ENCODE data around the gene ZFYVE1. TPM values are rescaled to one million over a fixed set of nuclear protein-coding genes. Genes with fewer than 3 reads are reported as not detected.

ZFYVE1 gene
- total RNA-seq: 30.7 and 30.9 TPM in 2 replicates
- long read RNA-seq, full-length matches to known transcripts: 50 of 71 reads
- long read RNA-seq, partial matches to known transcripts: 13 of 71 reads
- long read RNA-seq, other reads (novel, unspliced or antisense): 8 of 71 reads

GRCh38 chr14:73026845-73027542 is at the start of gene ZFYVE1:
ZFYVE1 (minus strand) TSS chr14:73027106; CDS start chr14:73024508, 2,598 bp downstream.
- peaks cover 19% of the 10 kb centered on the region for H3K4me1 Mint-ChIP-seq (ENCODE audit: low read depth)
- peak; percentile 83 for DNase-seq (ENCODE audit: low spot score, unreplicated experiment)
- no peaks in the 10 kb centered on the region for H3K27me3 Mint-ChIP-seq
- H3K4me3 Mint-ChIP-seq (ENCODE audit: low read depth): peak within 1 kb of the TSS; percentile 87
- peaks cover 12% of the 10 kb centered on the region for H3K36me3 Mint-ChIP-seq (ENCODE audit: insufficient read depth)
- no peaks in the 10 kb centered on the region for H3K9me3 Mint-ChIP-seq (ENCODE audit: low read depth)
- TF ChIP-seq CTCF (IDR thresholded peaks at IDR 0.05; ENCODE audit: unreplicated experiment): no peak
- H3K27ac Mint-ChIP-seq: peak within 1 kb of the TSS; percentile 95

DNA sequence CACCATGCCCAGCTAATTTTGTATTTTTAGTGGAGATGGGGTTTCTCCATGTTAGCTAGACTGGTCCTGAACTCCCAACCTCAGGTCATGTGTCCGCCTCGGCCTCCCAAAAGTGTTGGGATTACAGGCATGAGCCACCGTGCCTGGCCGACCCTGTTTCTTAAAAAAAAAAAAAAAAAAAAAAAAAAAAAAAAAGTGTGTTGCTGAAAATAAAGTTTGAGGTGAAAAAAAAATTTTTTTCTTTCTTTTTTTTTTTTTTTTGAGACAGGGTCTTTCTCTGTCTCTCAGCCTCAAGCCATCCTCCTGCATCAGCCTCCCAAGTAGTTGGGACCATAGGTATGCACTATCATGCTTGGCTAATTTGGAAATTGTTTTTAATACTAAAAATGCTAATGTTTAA is 42.7 kb upstream of the ZFYVE1 start:
- Mint-ChIP-seq H3K27ac (no peak overlapping the region), H3K9me3 (ENCODE audit: low read depth) (no peaks in the 10 kb centered on the region), H3K4me1 (ENCODE audit: low read depth) (no peaks in the 10 kb centered on the region), H3K36me3 (ENCODE audit: insufficient read depth) (peaks cover 16% of the 10 kb centered on the region), H3K4me3 (ENCODE audit: low read depth) (no peak overlapping the region), H3K27me3 (no peaks in the 10 kb centered on the region)
- no peak for TF ChIP-seq CTCF (IDR thresholded peaks at IDR 0.05; ENCODE audit: unreplicated experiment)
- DNase-seq (ENCODE audit: low spot score, unreplicated experiment): no peak

GRCh38 chr14:73058922-73059673 is 32.2 kb upstream of the ZFYVE1 start:
- H3K36me3 Mint-ChIP-seq (ENCODE audit: insufficient read depth): peaks cover 7% of the 10 kb centered on the region
- H3K4me1 Mint-ChIP-seq (ENCODE audit: low read depth): peaks cover 17% of the 10 kb centered on the region
- DNase-seq (ENCODE audit: low spot score, unreplicated experiment): no peak
- no peak overlapping the region for H3K27ac Mint-ChIP-seq
- H3K27me3 Mint-ChIP-seq: no peaks in the 10 kb centered on the region
- no peaks in the 10 kb centered on the region for H3K9me3 Mint-ChIP-seq (ENCODE audit: low read depth)
- no peak for TF ChIP-seq CTCF (IDR thresholded peaks at IDR 0.05; ENCODE audit: unreplicated experiment)
- no peak overlapping the region for H3K4me3 Mint-ChIP-seq (ENCODE audit: low read depth)

DNA sequence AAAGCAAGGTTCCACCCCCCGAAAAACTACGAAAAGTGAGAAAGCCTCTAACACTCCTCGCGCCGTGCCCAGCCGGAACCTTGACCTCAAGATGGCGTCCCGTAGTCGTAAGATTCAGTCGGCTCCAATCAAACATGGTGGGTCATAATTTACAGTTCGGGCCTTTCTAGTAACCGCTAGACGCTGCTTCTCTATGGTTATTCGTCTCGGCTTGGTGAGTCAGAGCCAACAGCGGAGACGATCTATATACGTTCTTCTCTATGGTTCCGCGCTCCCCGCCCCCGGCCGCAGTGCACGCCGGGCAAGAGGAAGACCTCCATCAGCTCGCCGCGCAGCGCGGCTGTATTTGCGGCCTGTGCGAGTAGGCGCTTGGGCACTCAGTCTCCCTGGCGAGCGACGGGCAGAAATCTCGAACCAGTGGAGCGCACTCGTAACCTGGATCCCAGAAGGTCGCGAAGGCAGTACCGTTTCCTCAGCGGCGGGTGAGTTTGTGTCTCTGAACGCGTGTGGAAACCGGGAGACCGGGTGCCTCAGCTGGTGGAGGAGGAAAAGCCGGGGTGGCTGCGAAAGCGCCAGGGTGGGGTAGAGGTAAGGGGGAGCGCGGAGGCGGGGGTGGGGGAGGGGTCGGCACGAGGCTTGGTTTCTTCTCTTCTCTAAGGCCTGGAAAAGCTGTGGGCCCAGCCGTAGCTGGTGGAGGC is 31.5 kb upstream of the ZFYVE1 start, which contains the start of gene RBM25:
RBM25 (plus strand) TSS at position 311 of the 698 bp plus-strand sequence. CDS start 13,108 bp downstream, outside the sequence.
- no peaks in the 10 kb centered on the region for H3K9me3 Mint-ChIP-seq (ENCODE audit: low read depth)
- peaks cover 3% of the 10 kb centered on the region for H3K36me3 Mint-ChIP-seq (ENCODE audit: insufficient read depth)
- H3K27ac Mint-ChIP-seq: no peak within 1 kb of the TSS
- no peak within 1 kb of the TSS for H3K4me3 Mint-ChIP-seq (ENCODE audit: low read depth)
- no peak for TF ChIP-seq CTCF (IDR thresholded peaks at IDR 0.05; ENCODE audit: unreplicated experiment)
- peak; percentile 90 for DNase-seq (ENCODE audit: low spot score, unreplicated experiment)
- no peaks in the 10 kb centered on the region for H3K27me3 Mint-ChIP-seq
- H3K4me1 Mint-ChIP-seq (ENCODE audit: low read depth): peaks cover 17% of the 10 kb centered on the region

DNA sequence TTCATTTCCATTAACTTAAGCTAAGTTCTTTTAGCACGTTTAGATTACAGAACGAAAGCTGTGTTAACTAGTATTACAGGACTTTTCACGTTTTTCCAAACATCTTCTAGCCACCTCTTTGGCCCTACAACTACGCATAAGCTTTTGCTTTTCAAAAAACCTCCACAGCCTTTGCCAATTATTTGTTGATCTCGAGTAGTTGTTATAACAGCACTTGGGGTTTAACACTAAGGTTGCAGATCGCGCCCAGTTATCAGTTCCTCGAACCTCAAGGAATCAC is 31.0 kb upstream of the ZFYVE1 start:
- Mint-ChIP-seq H3K4me3 (ENCODE audit: low read depth) (no peak overlapping the region), H3K4me1 (ENCODE audit: low read depth) (peaks cover 17% of the 10 kb centered on the region), H3K27ac (no peak overlapping the region), H3K9me3 (ENCODE audit: low read depth) (no peaks in the 10 kb centered on the region), H3K36me3 (ENCODE audit: insufficient read depth) (peaks cover 3% of the 10 kb centered on the region), H3K27me3 (no peaks in the 10 kb centered on the region)
- DNase-seq (ENCODE audit: low spot score, unreplicated experiment): no peak
- TF ChIP-seq CTCF (IDR thresholded peaks at IDR 0.05; ENCODE audit: unreplicated experiment): no peak

Data from progenitor cell of endocrine pancreas (in vitro differentiated cells).